HCT116 (cell line): Measurements from ENCODE around the gene METTL1. TPM values are rescaled to one million over a fixed set of nuclear protein-coding genes. Genes with fewer than 3 reads are reported as not detected.
A peak's percentile ranks its signal among the peaks of the same experiment; 100 is the strongest.

Source experiments
- ATAC-seq: fragments of 200-7000 bp; cut with Tn5 transposase; 2 replicates; pipeline ENCODE4 v1.9.1; 2020; ENCODE audit warnings: mild to moderate bottlenecking, moderate library complexity
- BruUV-seq: library from RNA; stranded (reverse); fragments of 400-500 nt; replicated peaks from 2 replicates; lab custom pipeline; 2021; lab: Mats Ljungman, UMichigan
- CTCF ChIA-PET: fragments of 300-600 bp; sonication (Branson Sonifier 250); formaldehyde crosslinking; loops from one replicate; lab custom pipeline; 2021; ENCODE audit warnings: antibody characterized with exemption; lab: Charles Lee
- POLR2A ChIA-PET: fragments of 300-600, 350-600 bp; sonication (Branson Sonifier 250); formaldehyde crosslinking; loops from one replicate; lab custom pipeline; 2021; ENCODE audit warnings: antibody characterized with exemption; lab: Charles Lee
- RAD21 ChIA-PET, 2 experiments: fragments of 300-600 bp; sonication (Branson Sonifier 250); formaldehyde crosslinking; loops; one replicate each; lab custom pipeline; 2023; ENCODE audit warnings: low total read pairs in 2 of 2; ENCODE audit not compliant: uncharacterized antibody in 2 of 2, unreplicated experiment in 2 of 2, low non-redundant PET in 1 of 2; lab: Charles Lee
- DNase-seq: peaks from one replicate; pipeline ENCODE4 v3.0.0-alpha.2; 2010; ENCODE audit warnings: low read depth, low spot score
- H2AFZ ChIP-seq: fragments of 200-600 bp; shearing (Covaris generic), sonication (generic); 2 replicates; pipeline ENCODE4 v1.6.1; 2017; ENCODE audit warnings: low read depth, mixed run types, mixed read lengths, antibody characterized with exemption, low read length; ENCODE audit not compliant: poor library complexity, severe bottlenecking
- H3K27ac ChIP-seq: 2 replicates; pipeline ENCODE4 v1.5.1; 2012; ENCODE audit warnings: low read depth, low read length
- H3K27me3 ChIP-seq: fragments of 200-600 bp; sonication (generic); 2 replicates; pipeline ENCODE4 v1.6.1; 2016; ENCODE audit warnings: mixed run types, low read length, mixed read lengths; ENCODE audit not compliant: insufficient read depth
- H3K36me3 ChIP-seq, 2 experiments: fragments of 200-500 bp in 1 of 2; fragments of 200-600 bp in 1 of 2; sonication (Bioruptor generic) in 1 of 2; sonication (generic) in 1 of 2; 2 replicates each; pipeline versions ENCODE4 v1.5.1 to v1.6.1; 2014 to 2016; ENCODE audit warnings: low read length in 2 of 2, inconsistent platforms in 1 of 2, mixed read lengths in 1 of 2, mixed run types in 1 of 2; ENCODE audit not compliant: insufficient read depth in 2 of 2, control insufficient read depth in 1 of 2
- H3K4me1 ChIP-seq, 2 experiments: fragments of 200-600 bp in 1 of 2; sonication (generic) in 1 of 2; 2 replicates each; pipeline versions ENCODE4 v1.5.1 to v1.6.1; 2012 to 2017; ENCODE audit warnings: low read length in 2 of 2, inconsistent platforms in 1 of 2, mild to moderate bottlenecking in 1 of 2, mixed read lengths in 1 of 2, mixed run types in 1 of 2, moderate library complexity in 1 of 2; ENCODE audit not compliant: insufficient read depth in 2 of 2, control insufficient read depth in 1 of 2
- H3K4me2 ChIP-seq: fragments of 200-600 bp; sonication (generic); 2 replicates; pipeline ENCODE4 v1.6.1; 2017; ENCODE audit warnings: mixed run types, low read length, mixed read lengths
- H3K4me3 ChIP-seq, 2 experiments: fragments of 200-600 bp in 1 of 2; sonication (generic) in 1 of 2; replicated peaks in 1 of 2; 2 replicates each; pipeline ENCODE4 v1.5.1; 2011 to 2016; ENCODE audit warnings: low read length in 2 of 2, control low read depth in 1 of 2, low read depth in 1 of 2, mild to moderate bottlenecking in 1 of 2, mixed read lengths in 1 of 2, mixed run types in 1 of 2
- H3K79me2 ChIP-seq: fragments of 200-600 bp; sonication (generic); 2 replicates; pipeline ENCODE4 v1.6.1; 2017; ENCODE audit warnings: mild to moderate bottlenecking, mixed run types, low read length, moderate library complexity, mixed read lengths; ENCODE audit not compliant: insufficient read depth
- H3K9ac ChIP-seq: fragments of 200-600 bp; sonication (generic); 2 replicates; pipeline ENCODE4 v1.6.1; 2016; ENCODE audit warnings: low read length, mixed read lengths
- H3K9me2 ChIP-seq: fragments of 200-600 bp; sonication (generic), shearing (Covaris generic); 2 replicates; pipeline ENCODE4 v1.6.1; 2017; ENCODE audit warnings: mixed run types, mild to moderate bottlenecking, moderate library complexity; ENCODE audit not compliant: insufficient read depth
- H3K9me3 ChIP-seq, 2 experiments: fragments of 200-500 bp in 1 of 2; fragments of 200-600 bp in 1 of 2; sonication (Bioruptor generic) in 1 of 2; sonication (generic) in 1 of 2; 2 replicates each; pipeline ENCODE4 v1.6.1; 2014 to 2017; ENCODE audit warnings: low read length in 2 of 2, mixed read lengths in 2 of 2, inconsistent platforms in 1 of 2, low read depth in 1 of 2, mild to moderate bottlenecking in 1 of 2, mixed run types in 1 of 2, moderate library complexity in 1 of 2; ENCODE audit not compliant: control insufficient read depth in 1 of 2, insufficient read depth in 1 of 2
- H4K20me1 ChIP-seq: fragments of 200-600 bp; sonication (generic), shearing (Covaris generic); 2 replicates; pipeline ENCODE4 v1.6.1; 2017; ENCODE audit warnings: mixed run types, mild to moderate bottlenecking, moderate library complexity; ENCODE audit not compliant: insufficient read depth
- ATF3 ChIP-seq: IDR thresholded peaks from 2 replicates; pipeline ENCODE4 v1.6.1; 2012
- CBX3 ChIP-seq: IDR thresholded peaks from 2 replicates; pipeline ENCODE4 v1.6.1; 2012; ENCODE audit warnings: low read depth
- CEBPB ChIP-seq: IDR thresholded peaks from 2 replicates; pipeline ENCODE4 v1.6.1; 2012; ENCODE audit warnings: low read depth
- CTCF ChIP-seq, 3 experiments: fragments of 200-600 bp in 1 of 3; sonication (generic) in 1 of 3; IDR thresholded peaks in 2 of 3; conservative IDR thresholded peaks in 1 of 3; 2 replicates each; pipeline ENCODE4 v1.5.1; 2012 to 2017; ENCODE audit warnings: low read depth in 2 of 3, low read length in 2 of 3, antibody characterized with exemption in 1 of 3, borderline replicate concordance in 1 of 3, control low read depth in 1 of 3, mild to moderate bottlenecking in 1 of 3, mixed read lengths in 1 of 3, mixed run types in 1 of 3, moderate library complexity in 1 of 3; ENCODE audit not compliant: insufficient read depth in 1 of 3
- EGR1 ChIP-seq: IDR thresholded peaks from 2 replicates; pipeline ENCODE4 v1.6.1; 2012; ENCODE audit warnings: low read depth
- ELF1 ChIP-seq: IDR thresholded peaks from 2 replicates; pipeline ENCODE4 v1.6.1; 2012; ENCODE audit warnings: low read depth, borderline replicate concordance
- EZH2phosphoT487 ChIP-seq: fragments of 200-600 bp; IDR thresholded peaks from 2 replicates; pipeline ENCODE4 v1.6.1; 2018; ENCODE audit warnings: antibody characterized with exemption, borderline replicate concordance
- FOSL1 ChIP-seq: IDR thresholded peaks from 2 replicates; pipeline ENCODE4 v1.6.1; 2012; ENCODE audit warnings: low read depth
- JUND ChIP-seq: IDR thresholded peaks from 2 replicates; pipeline ENCODE4 v1.6.1; 2012
- MAX ChIP-seq: IDR thresholded peaks from 2 replicates; pipeline ENCODE4 v1.6.1; 2012
- POLR2AphosphoS5 ChIP-seq: IDR thresholded peaks from 2 replicates; pipeline ENCODE4 v1.6.1; 2011; ENCODE audit warnings: mild to moderate bottlenecking, low read depth, low read length, moderate library complexity
- SIN3A ChIP-seq: IDR thresholded peaks from 2 replicates; pipeline ENCODE4 v1.6.1; 2012; ENCODE audit warnings: low read depth
- SP1 ChIP-seq: IDR thresholded peaks from 2 replicates; pipeline ENCODE4 v1.6.1; 2012; ENCODE audit warnings: low read depth
- SRF ChIP-seq: IDR thresholded peaks from 2 replicates; pipeline ENCODE4 v1.6.1; 2012; ENCODE audit warnings: low read depth
- TCF7L2 ChIP-seq: IDR thresholded peaks from 2 replicates; pipeline ENCODE4 v1.7.0; 2011; ENCODE audit warnings: borderline replicate concordance, inconsistent platforms; ENCODE audit not compliant: insufficient read depth, insufficient read length; ENCODE audit errors: extremely low read depth
- ZBTB33 ChIP-seq: IDR thresholded peaks from 2 replicates; pipeline ENCODE4 v1.6.1; 2011; ENCODE audit warnings: mild to moderate bottlenecking, low read length, moderate library complexity; ENCODE audit not compliant: insufficient replicate concordance; ENCODE audit errors: extremely low read depth
- ZNF274 ChIP-seq: fragments of 200-500 bp; sonication (Bioruptor generic); IDR thresholded peaks from 2 replicates; pipeline ENCODE4 v1.6.1; 2014; ENCODE audit warnings: mild to moderate bottlenecking, low read depth, low read length, inconsistent platforms
- intact Hi-C: fragments of 100-400 bp; cut with micrococcal nuclease; formaldehyde crosslinking; loops from 2 replicates; pipeline ENCODE4 v1.10.0; 2022
- total RNA-seq: library from RNA; stranded (reverse); gene quantifications from one replicate; pipeline ENCODE4 v1.2.1, GENCODE V29; 2021; ENCODE audit not compliant: unreplicated experiment
- TF ChIP-seq, protein P1 (sequence below): IDR thresholded peaks from 2 replicates; pipeline ENCODE4 v1.6.1; 2012; ENCODE audit warnings: low read depth

METTL1 gene
- total RNA-seq, 1 experiment from 2014 or later: 56.6 TPM

DNA sequence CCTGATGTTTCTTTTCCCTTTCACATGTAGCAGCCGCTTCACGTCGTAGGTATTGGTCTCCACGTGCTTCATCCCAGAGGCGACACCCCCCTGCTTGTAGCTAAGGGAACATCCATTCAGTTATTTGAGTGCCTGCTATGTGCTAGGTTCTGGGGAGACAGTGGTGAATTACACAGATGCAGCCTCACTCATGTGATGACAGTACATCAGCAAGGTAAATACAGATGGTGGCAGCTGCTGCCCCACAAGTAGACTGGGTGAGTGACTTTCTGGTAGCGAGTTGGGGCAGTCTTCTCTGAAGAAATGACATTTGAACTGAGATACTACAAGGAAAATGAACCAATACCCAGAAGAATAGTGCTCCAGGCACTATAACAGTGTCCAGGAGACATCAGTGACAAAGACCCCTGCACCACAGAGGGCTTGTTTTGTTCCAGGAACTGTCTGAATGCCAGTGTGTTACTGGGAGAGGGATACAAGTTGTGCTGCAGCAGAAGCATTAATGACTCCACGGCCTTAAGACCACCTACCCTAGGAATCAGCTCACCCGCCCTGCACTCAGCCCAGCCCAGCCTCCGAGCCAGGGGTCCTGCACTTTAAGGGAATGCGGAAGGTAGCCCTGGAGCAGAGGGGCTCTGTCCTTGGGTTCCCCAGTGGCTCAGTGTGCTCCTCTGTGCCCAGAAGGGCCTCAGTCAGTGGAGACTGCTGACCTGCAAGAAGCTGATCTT is 39.3 kb upstream of the METTL1 start:
- RAD21 ChIA-PET: no interaction called here
- no peak for ATAC-seq
- DNase-seq: no peak
- TF ChIP-seq CTCF (IDR thresholded peaks at IDR 0.05 in 2 of 3, conservative IDR thresholded peaks at IDR 0.05 in 1 of 3; ENCODE audit: borderline replicate concordance in 1 of 3, insufficient read depth in 1 of 3, low read depth in 2 of 3, low read length in 2 of 3) (no peak), SIN3A (no peak), ZBTB33 (no peak), MAX (no peak), POLR2AphosphoS5 (no peak), CBX3 (no peak), FOSL1 (no peak), EZH2phosphoT487 (no peak), JUND (no peak), EGR1 (no peak), ZNF274 (no peak), ATF3 (no peak), CEBPB (no peak), SP1 (no peak), TCF7L2 (no peak), SRF (no peak), ELF1 (no peak)
- TF ChIP-seq, protein P1, sequence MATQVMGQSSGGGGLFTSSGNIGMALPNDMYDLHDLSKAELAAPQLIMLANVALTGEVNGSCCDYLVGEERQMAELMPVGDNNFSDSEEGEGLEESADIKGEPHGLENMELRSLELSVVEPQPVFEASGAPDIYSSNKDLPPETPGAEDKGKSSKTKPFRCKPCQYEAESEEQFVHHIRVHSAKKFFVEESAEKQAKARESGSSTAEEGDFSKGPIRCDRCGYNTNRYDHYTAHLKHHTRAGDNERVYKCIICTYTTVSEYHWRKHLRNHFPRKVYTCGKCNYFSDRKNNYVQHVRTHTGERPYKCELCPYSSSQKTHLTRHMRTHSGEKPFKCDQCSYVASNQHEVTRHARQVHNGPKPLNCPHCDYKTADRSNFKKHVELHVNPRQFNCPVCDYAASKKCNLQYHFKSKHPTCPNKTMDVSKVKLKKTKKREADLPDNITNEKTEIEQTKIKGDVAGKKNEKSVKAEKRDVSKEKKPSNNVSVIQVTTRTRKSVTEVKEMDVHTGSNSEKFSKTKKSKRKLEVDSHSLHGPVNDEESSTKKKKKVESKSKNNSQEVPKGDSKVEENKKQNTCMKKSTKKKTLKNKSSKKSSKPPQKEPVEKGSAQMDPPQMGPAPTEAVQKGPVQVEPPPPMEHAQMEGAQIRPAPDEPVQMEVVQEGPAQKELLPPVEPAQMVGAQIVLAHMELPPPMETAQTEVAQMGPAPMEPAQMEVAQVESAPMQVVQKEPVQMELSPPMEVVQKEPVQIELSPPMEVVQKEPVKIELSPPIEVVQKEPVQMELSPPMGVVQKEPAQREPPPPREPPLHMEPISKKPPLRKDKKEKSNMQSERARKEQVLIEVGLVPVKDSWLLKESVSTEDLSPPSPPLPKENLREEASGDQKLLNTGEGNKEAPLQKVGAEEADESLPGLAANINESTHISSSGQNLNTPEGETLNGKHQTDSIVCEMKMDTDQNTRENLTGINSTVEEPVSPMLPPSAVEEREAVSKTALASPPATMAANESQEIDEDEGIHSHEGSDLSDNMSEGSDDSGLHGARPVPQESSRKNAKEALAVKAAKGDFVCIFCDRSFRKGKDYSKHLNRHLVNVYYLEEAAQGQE: no peak
- Histone ChIP-seq H3K4me2 (peak overlapping the region; percentile 28), H3K9ac (no peak overlapping the region), H3K9me3 (no peaks in the 10 kb centered on the region), H2AFZ (no peak overlapping the region), H4K20me1 (no peaks in the 10 kb centered on the region), H3K9me2 (no peaks in the 10 kb centered on the region), H3K27me3 (no peaks in the 10 kb centered on the region), H3K36me3 (no peaks in the 10 kb centered on the region), H3K4me3 (no peak overlapping the region), H3K27ac (no peak overlapping the region), H3K4me1 (peaks cover 0 to 13% of the 10 kb centered on the region in 2 experiments; a peak in 2 of 4 replicates), H3K79me2 (no peaks in the 10 kb centered on the region)
- POLR2A ChIA-PET: no interaction called here
- BruUV-seq: no TSS peak
- CTCF ChIA-PET: no interaction called here
- intact Hi-C loops: no loop called here
